ENCODE results near the gene MYORG.
"Not testable (repeated sequence)": the region's sequence is repeated elsewhere in the genome, so short reads cannot be mapped to it uniquely, and the experiment has no call there.

The MYORG gene

DNA sequence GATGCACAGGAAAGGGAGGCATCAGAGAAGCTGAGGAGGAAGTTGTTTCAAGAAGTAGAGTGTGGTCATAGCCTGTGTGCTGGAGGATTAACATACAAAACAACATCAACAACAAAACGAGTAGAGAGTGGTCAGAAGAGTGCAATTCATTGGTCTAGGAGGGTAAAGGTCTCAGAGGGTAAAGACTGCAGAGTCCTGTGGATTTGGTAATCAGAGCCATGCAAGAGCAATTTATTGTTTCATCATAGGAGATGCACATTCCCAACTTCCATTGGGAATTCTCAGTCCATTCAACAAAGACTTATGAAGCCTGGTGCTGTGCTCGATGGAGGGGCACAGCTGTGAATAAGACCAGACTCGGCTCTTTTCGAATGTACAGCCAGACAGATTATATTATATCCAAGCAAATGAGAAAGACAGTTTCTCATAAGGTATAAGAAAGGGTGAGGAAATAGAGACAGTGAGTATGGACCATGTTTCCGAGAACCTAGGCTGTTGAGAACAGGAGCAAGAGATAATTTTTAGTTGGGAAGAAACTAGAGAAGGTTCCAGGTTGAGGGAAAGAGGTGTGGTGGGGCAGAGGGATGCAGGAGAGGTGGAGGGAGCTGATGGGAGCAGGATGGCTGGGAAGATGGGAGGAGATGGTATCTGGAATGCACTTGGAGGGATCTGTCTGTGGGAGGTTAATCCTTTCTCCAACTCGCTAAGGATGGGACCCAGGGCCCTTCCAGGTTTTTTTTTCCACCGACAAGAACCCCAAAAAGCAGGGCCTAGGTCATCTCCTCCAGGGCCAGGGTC is 7.9 kb upstream of the MYORG start:
- DNase-seq: no peak

DNA sequence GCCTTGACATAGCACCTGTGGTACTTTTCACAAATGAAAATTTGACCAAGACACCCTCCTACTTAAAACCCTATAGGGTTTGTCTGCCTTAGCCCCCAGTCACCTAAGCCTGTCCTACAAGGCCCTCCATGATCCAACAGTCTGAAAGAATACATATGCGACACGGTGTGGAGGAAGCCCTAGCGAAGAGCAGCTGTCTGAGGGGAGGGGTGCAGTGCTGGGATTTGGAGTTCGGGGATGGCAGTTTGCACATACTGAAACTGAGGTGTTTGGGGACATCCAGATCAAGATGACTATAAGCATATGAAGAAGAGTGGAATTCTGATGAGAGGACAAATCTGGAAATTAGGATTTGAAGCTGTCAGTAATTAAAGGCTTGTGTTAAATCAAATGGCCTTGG is 7.2 kb upstream of the MYORG start:
- DNase-seq: no peak

DNA sequence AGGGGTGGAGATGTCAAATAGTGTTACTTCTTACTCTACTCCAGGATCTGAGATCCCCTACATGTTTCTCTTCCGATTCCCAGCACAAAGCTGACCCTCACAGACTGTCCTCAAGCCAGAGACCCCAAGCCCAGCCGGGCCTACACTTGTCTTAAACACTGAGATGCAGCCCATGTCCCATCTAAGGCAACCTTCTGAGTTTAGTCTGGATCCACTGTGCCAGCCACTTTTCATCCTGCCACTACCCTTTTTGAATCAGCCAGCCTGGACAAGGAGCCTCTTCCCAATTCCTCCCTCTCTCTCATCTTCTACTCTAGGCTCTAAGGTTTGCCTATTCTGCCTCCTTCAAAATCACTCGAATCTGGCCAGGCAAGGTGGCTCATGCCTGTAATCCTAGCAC is 6.2 kb upstream of the MYORG start:
- DNase-seq: no peak

DNA sequence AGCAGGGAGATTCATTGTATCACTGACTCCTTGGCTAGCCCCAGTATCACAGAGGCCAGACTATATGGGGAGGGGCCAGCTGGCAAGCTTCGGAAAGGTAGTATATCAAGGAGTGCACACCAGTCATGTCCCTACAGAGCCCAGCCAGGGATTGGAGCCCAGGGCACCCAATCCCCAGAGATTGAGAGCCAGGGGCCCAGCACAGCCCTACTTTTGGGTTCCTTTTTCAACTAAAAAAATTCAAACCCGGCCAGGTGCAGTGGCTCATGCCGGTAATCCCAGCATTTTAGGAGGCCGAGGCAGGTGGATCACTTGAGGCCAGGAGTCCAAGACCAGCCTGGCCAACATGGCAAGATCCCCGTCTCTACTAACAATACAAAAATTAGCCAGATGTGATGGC is 5.4 kb upstream of the MYORG start:
- no peak for DNase-seq

DNA sequence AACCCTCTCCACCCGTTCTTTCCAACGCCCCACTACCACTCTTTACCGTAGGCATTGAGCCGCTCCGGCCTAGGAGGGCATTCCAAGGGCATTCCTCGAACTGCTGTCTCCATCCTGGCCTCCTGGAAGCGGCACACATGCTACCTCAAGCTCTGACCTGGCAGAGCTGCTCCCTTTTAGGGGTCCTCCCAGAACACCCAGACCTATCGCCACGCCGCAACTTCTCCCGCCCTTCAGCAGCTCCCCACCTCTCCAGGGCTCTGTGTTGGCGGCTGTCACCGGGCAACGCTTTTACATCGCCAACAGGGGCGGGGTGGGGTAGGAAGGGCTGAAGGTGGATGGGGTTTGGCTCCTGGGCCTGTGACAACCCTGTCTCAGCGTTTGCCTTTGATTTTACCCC is 4.6 kb upstream of the MYORG start:
- DNase-seq: peak; percentile 62

DNA sequence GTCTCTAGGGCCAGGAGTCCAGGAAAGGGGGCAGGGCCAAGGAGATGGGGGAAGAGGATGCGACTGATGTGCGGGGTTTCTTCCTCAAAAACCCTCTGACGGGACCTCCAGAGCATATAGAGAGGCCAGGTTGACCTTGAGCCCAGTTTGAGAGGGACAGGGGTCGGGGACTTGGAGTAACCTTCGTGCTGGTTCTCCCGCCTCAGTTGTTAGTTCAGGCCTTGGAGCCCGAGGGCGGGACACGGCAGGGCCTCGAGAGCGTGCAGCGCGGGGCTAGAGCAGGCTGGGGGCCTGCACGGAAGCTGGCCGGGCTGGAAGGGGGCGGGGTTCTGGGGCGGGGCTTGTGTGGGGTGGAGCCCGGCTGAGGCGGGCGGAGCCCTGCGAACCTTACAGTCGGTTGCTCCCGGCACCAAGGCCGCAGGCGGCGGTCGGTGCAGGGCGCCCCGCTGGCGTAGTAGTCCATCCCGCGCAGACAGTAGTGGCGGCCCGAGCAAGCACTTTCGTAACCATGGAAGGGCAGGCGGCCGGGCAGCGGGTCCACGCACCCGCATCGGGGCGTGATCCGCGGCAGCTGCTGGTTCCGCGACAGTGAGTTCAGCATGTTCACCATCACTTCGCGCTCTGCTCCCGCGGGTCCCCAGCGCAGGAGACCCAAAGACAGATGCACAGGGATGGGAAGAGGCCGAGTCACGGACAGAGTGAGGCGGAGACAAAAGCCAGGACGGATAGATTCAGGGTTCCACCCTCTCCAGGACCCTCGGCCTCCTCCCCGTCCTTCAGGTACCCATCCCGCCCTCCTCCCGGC is 4.0 kb upstream of the MYORG start:
- peak; percentile 93 for DNase-seq

DNA sequence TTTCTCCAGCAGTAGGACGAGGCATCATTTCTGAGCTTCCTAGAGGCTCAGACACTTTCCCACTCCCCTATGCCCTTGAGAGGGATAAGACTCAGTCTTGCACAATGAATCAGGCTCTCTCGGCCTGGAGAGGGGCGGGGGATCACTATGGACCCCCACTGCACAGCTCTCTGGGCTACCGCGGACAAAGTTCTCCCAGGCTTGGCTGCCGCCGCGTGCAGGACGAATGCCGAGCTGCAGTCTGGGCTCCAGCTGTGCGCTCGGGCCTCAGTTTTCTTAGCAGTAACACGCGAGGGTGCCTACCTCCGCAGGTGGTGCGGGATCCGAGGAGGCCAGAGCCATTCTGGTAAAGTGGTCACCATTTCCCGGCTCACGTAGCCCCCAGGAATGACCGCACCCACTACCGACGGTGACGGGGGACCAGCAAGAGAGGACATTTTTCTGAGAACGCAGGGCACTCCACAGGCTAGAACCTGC is 3.4 kb upstream of the MYORG start:
- peak; percentile 60 for DNase-seq

DNA sequence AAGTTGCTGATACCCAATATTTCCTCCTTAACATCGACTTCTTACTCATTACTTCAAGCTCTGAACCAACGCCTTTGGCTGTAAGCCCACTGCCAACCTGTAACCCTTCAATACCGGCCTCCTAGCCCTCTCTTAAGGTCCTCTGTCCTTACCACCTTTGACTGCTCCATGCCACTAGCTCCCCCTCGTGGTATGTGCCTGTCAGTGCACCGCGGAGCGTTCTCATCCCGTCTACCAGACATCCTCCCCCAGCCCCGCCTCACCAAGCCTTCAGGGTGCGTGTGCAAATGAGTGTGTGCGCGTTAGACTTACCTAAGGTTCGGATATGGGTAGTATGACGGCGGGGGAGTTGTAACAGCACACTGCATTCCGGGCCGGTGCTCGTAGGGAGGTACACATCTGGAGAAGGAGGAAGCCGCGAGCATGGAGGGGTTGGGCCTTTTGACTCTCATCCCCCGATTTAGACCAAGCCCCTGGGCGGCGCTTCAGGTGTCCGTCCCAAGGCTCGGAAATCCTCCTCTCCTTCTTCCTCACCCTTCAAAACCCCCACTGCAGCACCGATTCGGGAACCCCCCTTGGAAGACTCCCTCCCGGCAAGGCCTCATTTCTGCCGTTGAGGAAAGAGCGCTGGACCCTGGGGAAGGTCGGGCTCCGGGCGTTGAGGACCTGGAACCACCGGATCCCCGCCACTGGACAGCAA is 2.8 kb upstream of the MYORG start:
- DNase-seq: peak; percentile 88

DNA sequence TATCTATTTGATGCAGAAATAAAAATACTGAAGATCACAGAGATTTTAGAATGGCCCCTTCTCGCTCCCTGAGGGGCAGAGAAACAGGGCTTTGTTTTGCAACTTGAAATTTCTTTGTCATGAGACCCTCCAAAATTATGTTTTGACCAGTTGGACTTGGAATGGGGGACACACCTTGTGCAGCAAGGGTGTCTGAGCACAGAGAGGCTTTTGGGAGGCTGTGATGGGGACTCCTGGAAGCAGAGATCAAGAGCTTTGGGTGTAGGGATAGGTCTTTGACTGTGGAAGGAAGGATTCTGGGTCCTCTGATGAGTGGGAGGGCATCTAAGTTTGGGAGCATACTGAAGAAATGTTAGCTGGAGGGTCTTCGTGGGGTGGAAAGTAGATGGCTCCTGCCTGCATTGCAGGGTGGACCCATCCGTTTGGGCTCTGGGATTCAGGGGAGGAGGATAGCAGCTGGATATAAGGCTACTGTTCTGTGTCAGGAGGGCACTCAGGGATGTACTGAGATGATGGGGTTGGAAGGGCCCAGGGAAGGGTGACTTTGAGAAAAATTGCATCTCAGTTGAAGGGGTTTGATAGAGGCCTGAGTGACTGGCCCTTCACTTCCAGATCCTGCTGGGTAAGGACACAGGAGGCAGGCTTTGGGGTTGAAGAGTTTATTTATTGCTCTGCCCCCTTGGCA is 1.8 kb upstream of the MYORG start:
- no peak for DNase-seq

DNA sequence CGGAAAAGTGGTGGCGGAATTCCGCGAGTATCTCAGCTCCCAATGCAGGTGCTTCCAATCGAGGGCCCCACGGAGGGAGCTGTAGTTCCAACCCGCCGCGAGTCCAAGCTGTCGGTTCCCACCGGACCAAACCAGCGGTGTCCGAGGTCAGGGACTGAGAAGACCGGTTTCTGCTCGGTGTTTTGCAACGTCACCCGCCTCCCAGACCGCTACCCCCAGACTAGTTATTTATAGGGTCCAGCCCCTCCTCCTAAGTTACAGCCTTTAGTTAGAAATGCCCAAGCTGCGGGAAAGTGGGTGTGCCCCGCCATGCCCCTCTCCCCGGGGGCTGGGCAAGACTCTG is 677 bp upstream of the MYORG start:
- no peak for DNase-seq

DNA sequence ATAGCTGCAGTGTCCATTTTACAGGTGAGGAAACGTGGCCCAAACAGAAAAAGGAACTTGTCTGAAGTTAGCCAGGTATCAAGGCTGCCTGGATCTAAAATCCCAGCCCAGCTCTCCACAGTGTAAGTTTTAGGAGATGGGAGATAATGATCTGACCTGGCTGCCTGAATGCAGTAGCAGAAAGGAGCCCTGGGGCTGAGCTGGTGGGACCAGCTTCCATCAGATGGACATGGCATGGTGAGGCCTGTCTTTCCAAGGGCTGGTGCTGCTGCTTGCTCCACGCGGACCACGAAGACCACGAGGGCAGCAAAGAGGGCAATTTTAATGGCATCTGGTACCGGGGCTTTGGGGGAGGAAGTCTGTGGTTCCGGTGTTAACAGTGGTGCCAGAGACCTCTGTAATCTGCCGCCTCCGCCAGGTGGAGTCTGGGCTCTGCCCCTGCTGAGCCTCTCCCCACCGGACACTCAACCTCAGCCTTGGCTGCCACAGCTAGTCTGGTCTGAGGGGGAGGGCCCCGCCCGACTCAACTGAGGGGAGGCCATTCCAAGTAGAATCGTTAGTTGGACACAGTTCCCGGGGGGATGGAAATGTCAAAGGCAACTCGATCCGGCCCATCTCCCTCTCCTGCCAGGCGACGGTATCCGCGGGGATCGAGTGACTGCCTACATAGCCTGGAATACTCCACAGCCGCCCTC is 650 bp downstream of the MYORG start:
- peak; percentile 67 for DNase-seq

DNA sequence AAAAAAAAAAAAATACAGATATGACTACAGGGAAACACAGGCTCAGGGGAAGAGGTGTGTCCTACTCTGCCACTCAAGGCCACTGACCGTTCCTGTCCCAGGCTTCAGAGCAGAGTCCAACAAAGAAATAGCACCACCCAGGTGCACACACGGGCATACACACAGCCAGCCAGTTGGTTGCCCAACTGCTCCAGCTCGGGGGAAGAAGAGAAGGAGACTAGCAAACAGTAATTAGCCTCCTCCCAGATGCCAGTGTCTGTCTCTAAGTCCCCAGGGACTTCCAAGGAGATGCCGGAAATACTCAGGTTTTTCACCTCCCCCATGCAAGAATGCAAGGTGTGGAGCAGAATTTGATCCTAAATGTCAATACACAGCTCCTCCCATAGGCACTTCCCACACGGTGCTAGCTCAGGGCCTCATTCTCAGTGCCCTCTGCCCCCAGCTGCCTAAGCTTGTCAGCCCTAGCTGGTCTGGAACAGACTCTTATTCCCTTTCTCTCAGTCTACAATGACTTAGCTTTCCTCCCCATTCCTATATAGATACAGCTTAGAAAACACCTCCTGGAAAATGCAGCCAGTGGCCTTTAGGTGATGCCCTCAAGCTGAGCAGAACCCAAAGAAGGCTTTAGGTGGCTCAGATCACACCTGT is 1.7 kb downstream of the MYORG start:
- peak; percentile 97 for DNase-seq

DNA sequence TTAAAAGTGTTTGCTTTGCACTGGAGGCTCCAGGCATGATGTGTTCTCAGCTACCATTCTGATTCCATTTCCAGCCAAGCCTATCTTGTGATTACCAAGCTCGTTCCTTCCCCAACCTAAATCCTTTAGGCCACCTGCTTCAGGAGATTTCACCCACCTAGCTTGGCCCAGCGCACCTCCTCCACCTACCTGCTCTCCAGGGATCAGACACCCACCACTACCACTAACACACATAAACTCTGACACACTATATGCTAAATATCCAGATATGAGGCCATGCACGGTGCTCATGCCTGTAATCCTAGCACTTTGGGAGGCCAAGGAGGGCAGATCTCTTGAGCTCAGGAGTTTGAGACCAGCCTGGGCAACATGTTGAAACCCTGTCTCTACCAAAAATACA is 2.4 kb downstream of the MYORG start:
- no peak for DNase-seq

DNA sequence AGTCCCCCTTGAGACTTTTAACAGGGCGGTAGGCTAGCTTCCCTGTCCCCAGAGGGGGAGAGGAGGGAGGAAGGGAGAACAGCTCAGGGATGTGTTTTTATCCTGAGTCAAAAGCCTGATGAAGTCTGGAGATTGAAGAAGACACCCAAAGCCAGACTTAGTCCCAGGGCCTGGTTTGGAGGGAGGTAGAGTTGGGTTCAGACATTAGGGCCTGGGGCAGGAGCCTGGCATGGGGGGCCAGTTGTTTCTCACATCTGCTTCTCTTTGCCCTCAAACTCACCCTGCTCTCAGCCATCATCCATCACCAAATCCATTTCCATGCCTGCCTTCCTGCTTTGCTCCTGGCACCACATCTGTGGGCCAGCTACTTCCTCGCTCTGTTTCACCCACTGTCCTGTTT is 2.9 kb downstream of the MYORG start:
- DNase-seq: no peak

DNA sequence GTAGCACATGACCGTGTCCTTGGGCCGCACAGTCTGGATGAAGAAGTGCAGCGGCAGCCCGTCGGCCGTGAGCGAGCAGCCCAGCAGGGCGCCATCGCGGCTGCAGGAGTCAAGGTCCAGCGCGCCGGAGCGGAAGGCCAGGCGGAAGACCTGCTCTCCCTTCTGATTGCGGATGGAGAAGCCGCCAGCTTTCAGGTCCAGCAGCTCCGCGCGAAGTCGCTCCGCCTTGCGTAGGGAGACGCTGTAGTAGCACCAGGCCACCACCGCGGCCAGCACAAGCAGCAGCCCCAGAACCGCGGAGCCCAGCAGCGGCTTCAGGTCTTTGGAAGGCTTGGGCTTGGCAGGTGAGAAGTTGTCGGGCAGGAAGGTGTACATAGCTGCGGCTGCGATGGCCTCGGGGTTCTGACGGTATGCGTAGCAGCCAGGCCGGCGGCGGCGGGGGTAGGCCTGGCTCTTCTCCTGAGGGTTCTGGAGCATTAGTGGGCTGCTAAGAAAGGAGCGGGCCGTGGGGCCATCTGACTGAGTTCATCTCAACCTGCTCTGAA is 4.2 kb downstream of the MYORG start:
- DNase-seq: no peak

DNA sequence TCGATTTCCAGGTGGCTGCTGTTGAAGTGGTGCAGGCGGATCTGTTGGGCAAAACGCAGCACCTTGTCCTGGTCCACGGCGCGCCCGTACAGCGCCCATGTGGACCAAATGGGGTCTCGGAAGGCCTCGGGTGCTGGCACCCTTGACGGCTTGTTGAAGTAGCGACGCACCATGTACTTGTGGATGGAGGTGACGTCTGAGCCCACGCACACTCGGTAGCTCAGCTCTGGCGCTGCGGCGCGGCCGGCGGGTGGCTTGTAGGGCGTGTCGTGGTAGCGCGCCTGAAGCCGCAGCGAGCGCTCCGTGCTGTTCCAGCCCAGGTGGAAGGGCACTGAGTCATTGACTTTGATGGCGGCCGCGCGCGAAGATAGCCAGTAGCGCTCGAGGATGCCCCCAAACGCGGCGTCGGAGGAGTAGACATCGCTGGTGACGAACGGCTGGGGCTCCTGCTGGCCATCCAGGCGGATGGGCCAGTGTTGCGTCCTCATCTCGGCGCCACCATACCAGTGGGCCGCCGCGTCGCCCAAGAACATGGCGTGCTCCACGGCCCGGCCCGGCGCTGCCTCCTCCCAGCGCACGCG is 4.7 kb downstream of the MYORG start:
- no peak for DNase-seq

DNA sequence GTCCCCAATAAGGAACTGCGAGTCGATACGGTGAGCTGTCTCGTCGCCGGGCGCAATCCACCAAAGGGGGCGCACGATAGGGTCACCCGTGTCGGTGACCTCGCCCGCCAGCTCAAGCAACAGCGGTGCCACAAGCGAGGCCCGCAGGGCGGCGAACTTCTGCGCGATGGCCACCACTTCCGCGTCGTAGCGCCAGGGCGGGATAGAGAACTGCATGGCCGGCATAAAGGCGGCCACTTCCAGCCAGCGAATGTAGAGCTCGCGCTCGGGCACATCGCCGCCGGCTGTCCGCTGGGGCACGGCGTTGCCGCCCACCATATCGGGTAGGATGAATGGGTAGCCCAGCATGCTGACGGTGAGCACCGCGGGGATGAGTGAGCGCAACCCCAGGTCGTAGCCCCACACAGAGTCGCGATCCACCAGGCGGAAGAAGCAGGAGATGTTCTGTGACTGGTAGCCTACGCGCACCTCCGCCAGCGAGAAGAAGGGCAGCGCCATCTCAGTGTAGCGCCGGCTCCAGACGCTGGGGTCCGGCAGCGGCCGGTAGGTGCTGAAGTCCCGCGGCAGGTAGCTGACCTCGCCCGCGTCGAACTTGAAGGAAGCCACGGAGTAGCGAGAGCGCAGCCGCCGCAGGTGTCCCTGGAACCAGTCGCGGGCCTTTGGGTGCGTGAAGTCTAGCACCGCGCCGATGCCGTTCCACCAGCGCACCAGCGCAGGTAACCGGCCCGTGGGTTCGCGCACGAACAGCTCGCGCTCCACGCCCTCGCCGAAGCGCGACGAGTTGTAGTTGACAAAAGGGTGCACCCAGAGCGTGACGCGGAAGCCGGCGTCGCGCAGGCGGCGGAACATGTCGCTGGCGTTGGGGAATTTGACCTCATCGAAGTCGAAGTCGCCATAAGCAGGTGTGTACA is 5.5 kb downstream of the MYORG start:
- no peak for DNase-seq

DNA sequence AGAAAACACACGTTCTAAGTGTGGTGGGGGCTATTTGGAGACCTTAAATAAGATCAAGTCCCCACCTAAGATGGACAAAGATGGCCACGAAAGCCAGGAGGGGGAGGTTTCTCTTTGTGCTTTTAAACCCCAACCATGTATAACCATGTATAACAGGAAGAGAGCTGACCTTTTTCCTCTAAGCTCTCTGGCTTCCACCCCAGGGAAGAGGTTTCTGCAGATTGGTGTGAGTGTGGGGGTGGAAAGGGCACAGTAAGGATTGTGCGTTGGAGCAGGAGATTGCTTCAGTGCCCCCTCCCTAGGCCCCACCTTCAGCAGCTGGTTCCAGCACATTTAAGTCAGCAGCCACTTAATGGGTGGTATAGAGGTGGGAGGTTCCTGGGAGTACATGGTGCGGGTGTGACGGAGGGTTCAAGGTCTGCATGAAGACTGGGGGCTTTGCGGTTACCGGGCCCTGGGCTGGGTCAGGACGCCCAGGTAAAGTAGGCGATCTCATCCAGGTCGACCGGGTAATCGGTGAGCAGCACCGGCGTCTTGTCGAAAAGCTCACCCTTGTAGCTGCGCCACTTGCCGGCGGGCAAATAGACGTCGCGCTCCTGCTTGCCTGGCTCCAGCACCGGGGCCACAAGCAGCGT is 6.2 kb downstream of the MYORG start:
- DNase-seq: no peak

DNA sequence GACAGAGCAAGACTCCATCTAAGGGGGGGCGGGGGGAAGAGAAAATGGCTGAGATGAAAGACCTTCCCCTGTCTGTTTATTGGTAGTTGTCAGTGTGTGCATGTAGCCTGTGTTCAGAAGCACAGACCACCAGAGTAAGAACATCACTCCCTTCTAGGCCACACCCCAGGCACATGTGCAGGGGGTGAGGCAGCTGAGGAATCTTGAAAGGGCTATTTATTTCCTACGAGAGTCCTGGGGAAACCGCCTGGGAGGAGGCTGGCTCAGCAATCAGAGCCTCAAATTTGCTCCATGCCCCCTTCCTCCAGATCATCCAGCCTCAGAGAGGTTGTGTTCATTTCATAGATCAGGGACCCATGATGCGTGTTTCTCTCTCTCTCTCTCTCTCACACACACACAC is 7.1 kb downstream of the MYORG start:
- DNase-seq: no peak

DNA sequence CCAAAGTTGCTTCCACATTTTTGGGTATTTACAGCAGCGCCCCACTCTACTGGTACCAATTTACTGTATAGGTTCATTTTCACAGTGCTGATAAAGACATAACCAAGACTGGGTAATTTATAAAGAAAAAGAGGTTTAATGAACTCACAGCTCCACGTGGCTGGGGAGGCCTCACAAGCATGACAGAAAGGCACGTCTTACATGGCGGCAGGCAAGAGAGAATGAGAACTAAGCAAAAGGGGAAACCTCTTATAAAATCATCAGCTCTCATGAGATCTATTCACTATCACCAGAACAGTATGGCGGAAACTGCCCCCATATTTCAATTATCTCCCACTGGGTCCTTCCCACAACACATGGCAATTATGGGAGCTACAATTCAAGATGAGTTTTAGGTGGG is 7.9 kb downstream of the MYORG start:
- not testable (repeated sequence) for DNase-seq
